Measurements from ENCODE around the gene PYGB.

Gene PYGB

DNA sequence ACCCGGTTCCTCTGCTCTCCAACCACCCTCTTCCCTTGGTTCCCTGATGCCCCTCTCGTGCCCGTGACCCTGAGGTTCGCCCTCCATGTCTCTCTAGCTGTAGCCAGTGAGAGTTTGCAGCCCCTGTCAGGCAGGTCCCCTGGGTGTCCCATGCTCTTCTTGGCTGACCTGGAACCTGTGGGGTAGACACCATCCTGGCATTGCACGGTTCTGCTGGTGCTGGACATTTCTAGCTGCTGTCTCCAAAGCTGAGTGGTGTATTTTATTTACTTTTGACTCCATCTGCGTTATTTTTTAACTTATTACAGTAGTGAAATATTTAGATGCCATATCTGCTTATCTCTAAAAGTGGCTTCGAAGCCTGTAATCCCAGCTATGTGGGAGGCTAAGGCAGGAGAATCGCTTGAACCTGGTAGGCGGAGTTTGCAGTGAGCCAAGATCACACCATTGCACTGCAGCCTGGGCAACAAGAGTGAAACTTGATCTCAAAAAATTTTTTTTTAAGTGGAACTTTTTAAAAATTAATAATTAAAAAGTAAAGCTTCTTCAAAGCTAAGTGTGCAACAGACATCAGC lies 39.8 kb upstream of the PYGB start:
- in situ Hi-C loops (cut with HindIII; ENCODE audit: low pct_unique_long_range_greater_than_20kb, low sequenced_read_pairs) = no loop called here
- no peak for DNase-seq (ENCODE audit: low read depth in 1 of 2, low spot score in 1 of 2)
- TF ChIP-seq JUND (IDR thresholded peaks at IDR 0.05; ENCODE audit: low read depth) = no peak

DNA sequence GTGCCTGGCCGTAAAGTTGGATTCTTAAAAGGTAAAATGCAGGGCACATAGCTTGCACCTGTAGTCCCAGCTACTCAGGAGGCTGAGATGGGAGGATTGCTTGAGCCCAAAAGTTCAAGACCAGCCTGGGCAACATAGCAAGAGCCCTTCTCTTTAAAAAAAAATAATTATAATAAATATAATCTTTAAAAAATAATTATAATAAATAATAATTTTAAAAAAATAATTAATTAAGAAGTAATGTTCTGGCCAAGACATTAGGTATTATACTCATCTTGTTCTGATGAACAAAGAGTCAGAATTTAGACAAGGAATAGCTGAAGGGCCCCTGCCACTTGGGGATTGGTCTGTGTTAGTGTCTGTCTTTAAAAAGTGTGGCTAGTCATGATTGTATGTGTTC lies 38.5 kb upstream of the PYGB start:
- DNase-seq (ENCODE audit: low read depth in 1 of 2, low spot score in 1 of 2) = no peak
- in situ Hi-C loops (cut with HindIII; ENCODE audit: low pct_unique_long_range_greater_than_20kb, low sequenced_read_pairs) = no loop called here
- TF ChIP-seq JUND (IDR thresholded peaks at IDR 0.05; ENCODE audit: low read depth) = no peak

DNA sequence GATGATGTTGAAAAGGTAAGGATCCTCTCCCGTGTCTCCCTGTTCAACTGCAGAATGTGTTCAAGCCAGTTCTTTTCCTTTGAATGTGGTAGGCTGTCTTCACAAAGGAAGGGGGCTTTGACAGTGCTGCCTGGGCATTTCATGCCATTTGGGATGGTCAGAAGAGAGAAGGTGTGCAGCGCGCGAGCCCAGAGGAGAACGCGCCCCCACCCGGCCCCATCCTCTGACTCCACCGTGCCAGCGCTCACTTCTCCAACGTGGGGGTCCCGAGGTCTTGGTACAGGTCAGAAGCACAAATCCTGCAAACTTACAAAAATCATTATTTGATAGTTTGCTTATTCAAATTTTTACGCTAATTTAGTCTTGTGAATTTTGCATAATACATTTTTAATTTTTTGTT lies 38.0 kb upstream of the PYGB start:
- in situ Hi-C loops (cut with HindIII; ENCODE audit: low pct_unique_long_range_greater_than_20kb, low sequenced_read_pairs) = no loop called here
- DNase-seq (ENCODE audit: low read depth in 1 of 2, low spot score in 1 of 2) = no peak
- no peak for TF ChIP-seq JUND (IDR thresholded peaks at IDR 0.05; ENCODE audit: low read depth)

DNA sequence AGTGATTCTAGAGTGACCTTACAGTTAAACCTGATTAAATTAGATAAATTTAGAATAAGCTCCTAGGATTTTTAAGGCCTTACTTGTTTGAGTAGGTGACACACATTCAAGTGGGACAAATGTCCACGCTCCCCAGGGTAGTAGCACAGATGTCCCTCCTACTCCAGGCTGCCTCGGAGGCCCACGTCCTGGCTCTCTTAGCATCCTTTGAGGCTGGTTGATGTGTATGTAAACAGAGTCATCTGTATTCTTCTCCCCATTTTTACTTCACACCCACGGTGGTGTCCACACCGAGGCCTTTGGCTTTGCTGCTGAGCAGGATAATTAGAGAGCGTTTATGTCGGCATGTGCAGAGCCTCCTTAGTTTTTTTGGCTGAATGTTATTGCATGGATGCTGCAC lies 36.6 kb upstream of the PYGB start:
- in situ Hi-C loops (cut with HindIII; ENCODE audit: low pct_unique_long_range_greater_than_20kb, low sequenced_read_pairs) = no loop called here
- TF ChIP-seq JUND (IDR thresholded peaks at IDR 0.05; ENCODE audit: low read depth) = no peak
- DNase-seq (ENCODE audit: low read depth in 1 of 2, low spot score in 1 of 2) = no peak

DNA sequence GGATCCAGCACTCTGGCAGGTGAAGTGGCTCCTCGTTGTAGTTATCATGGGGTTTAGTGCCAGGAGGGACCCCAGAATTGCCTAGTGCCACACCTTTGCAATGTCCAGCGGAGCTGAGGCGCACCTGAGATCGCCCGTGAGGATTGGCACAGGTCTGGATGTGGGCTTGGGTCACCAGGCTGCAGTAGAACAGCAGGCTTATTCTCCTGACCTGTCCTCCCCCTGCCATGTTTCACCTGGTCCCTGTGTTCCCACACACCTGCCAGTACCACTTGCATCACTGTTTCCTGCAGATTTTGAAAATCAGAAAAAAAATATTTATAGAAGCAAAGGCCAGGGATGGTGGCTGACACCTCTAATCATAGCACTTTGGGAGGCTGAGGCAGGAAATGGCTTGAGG lies 35.6 kb upstream of the PYGB start:
- DNase-seq (ENCODE audit: low read depth in 1 of 2, low spot score in 1 of 2) = no peak
- in situ Hi-C loops (cut with HindIII; ENCODE audit: low pct_unique_long_range_greater_than_20kb, low sequenced_read_pairs) = no loop called here
- TF ChIP-seq JUND (IDR thresholded peaks at IDR 0.05; ENCODE audit: low read depth) = no peak

DNA sequence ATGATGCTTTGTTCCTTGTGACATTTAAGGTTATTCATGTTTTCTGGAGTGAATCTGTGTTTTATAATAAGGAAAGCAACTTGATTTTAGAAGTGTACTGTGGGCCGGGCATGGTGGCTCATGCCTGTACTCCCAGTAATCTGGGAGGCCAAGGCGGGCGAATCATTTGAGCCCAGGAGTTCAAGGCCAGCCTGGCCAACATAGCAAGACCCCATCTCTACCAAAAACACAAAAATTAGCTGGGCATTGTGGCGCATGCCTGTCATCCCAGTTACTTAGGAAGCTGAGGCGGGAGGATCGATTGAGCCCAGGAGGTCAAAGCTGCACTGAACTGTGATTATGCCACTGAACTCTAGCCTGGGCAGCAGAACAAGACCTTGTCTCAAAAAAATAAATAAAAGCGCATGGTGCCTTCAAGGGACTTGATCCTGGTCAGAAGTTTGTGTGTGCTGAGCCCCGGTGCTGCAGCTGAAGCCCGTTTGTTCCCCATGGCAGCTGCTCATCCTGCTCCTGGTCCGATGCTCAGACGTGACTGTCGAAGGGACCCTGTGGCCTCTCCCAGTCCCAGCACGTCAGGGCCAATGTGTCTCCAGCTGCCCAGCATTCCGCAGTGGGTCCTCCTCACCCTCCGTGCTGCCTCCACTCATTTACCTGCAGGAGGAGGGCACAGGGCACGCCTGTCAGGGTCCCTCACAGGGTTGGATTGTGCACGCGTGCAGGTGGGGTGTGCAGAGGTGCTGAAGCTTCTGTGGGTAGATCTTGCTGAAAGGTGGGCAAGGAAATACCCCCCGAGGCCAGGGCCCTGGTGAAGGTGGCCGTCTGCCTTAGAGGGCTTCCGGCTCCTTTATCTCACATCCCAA lies 34.1 kb upstream of the PYGB start:
- in situ Hi-C loops (cut with HindIII; ENCODE audit: low pct_unique_long_range_greater_than_20kb, low sequenced_read_pairs) = no loop called here
- no peak for DNase-seq (ENCODE audit: low read depth in 1 of 2, low spot score in 1 of 2)
- TF ChIP-seq JUND (IDR thresholded peaks at IDR 0.05; ENCODE audit: low read depth) = no peak

DNA sequence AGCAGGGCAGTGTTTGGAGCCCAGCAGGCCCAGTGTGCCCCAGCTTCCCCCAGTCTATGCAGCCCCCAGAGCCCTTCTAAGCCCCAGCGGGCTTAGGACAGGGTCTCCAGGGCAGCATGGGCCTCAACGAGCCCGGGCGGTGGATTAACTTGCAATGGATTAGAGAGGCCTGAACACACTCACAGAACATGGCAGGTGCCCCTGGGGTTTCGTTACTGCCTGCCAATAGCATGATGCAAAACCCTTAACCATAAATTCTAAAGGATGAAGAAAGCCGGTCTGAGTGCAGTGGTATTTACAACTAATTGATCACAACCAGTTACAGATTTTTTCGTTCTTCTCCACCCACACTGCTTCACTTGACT lies 33.5 kb upstream of the PYGB start:
- no peak for DNase-seq (ENCODE audit: low read depth in 1 of 2, low spot score in 1 of 2)
- no peak for TF ChIP-seq JUND (IDR thresholded peaks at IDR 0.05; ENCODE audit: low read depth)
- in situ Hi-C loops (cut with HindIII; ENCODE audit: low pct_unique_long_range_greater_than_20kb, low sequenced_read_pairs) = no loop called here

DNA sequence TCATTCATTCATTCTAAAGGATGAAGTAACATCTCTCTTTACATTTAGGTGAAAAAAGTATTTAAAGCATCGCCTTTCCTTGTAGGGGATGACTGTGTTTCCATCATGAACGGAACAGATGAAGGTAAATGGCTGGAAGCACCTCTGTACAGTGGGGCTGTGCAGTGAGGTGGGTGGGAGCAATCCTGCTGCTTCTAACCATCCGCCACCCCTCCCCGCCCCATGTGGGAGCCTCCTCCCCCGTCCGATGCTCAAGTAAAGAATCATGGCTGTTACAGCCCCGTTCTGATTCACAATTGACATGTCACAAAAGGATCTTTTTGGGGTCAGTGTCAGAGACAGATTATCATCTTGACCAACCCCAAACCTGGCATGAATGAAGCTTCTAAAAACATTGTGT lies 33.1 kb upstream of the PYGB start:
- no peak for DNase-seq (ENCODE audit: low read depth in 1 of 2, low spot score in 1 of 2)
- in situ Hi-C loops (cut with HindIII; ENCODE audit: low pct_unique_long_range_greater_than_20kb, low sequenced_read_pairs) = no loop called here
- TF ChIP-seq JUND (IDR thresholded peaks at IDR 0.05; ENCODE audit: low read depth) = no peak

DNA sequence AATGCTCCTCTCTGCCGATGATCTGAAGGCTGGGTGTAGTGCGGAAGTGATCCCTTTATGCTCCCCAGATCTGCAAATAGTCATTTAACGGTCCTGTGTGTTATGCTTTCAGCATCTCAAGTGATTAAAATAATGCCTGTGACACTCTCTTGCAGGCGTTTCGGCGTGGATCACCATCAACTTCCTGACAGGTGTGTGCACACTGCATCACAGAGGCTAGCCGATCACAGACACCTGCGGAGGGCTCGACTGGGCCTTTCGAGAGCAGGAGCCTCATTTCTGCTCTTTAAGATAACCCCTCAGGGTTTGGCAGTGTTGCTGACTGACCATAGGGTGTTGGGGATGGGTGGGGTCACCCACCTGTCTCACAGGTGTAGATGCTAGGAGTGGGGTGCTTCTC lies 32.4 kb upstream of the PYGB start:
- no peak for TF ChIP-seq JUND (IDR thresholded peaks at IDR 0.05; ENCODE audit: low read depth)
- in situ Hi-C loops (cut with HindIII; ENCODE audit: low pct_unique_long_range_greater_than_20kb, low sequenced_read_pairs) = no loop called here
- DNase-seq (ENCODE audit: low read depth in 1 of 2, low spot score in 1 of 2) = no peak

DNA sequence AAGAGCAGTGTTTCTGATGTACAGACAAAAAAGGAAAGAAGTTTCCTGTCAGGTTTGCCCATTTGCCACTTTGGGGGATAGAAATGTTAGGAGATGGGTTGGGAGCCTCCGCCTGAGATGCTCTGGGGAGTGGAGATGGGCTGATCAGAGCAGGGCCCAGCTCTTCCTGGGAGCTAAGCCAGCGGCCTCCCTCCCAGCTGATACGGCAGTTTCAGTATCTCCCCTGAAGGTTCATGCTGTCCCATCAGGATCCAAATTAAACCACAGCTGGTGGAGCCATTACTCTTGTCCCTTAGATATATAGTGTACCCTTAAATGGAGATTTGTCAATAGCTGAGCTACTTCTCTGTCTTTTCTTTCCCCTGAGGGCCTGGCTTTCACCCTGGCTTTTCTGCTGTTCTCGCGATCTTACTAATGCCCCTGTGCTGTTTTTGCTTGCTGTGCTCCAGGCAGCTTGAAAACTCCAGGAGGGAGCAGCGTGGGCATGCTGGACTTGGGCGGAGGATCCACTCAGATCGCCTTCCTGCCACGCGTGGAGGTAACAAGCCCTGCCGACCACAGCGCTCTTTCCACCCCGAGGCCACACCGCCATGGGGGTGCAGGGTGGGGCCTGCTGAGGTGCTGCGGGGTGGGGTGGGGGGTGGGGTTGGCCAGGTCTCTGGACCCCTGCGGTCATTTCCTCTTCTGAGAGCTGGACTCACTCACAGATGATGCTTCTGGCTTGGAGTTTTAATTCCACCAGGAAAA lies 31.5 kb upstream of the PYGB start:
- no peak for TF ChIP-seq JUND (IDR thresholded peaks at IDR 0.05; ENCODE audit: low read depth)
- in situ Hi-C loops (cut with HindIII; ENCODE audit: low pct_unique_long_range_greater_than_20kb, low sequenced_read_pairs) = no loop called here
- DNase-seq (ENCODE audit: low read depth in 1 of 2, low spot score in 1 of 2) = no peak

DNA sequence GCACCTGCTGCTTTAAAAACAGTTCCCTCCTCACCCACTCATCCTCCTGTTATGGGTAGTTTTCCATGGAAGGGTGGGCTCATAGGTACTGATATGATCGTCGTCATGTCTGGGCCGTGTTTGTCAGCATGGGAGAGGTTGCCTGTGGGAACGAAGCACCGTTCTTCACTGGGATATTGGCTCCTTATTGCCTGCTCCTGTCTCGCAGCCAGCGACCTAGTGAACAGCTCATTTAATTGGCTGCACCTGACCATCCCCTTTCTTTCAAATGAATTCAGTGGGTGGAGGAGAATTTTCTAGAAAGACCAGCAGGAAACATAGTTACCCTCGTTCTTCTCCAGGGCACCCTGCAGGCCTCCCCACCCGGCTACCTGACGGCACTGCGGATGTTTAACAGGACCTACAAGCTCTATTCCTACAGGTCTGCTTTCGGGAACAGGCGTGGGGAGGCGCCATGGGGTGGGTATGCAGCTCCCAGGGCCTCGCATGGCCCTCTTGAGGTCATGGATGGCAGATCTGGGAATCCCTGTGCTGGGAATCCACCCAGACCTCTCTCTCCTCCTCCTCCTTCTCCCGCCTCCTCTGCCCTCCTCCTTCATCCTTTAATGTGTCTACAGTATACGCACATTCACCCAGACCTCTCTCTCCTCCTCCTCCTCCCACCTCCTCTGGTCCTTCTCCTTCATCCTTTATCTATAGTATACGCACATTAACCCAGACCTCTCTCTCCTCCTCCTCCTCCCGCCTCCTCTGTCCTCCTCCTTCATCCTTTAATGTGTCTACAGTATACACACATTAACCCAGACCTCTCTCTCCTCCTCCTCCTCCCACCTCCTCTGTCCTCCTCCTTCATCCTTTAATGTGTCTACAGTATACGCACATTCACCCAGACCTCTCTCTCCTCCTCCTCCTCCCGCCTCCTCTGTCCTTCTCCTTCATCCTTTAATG lies 30.4 kb upstream of the PYGB start:
- DNase-seq (ENCODE audit: low read depth in 1 of 2, low spot score in 1 of 2) = no peak
- in situ Hi-C loops (cut with HindIII; ENCODE audit: low pct_unique_long_range_greater_than_20kb, low sequenced_read_pairs) = no loop called here
- TF ChIP-seq JUND (IDR thresholded peaks at IDR 0.05; ENCODE audit: low read depth) = no peak

DNA sequence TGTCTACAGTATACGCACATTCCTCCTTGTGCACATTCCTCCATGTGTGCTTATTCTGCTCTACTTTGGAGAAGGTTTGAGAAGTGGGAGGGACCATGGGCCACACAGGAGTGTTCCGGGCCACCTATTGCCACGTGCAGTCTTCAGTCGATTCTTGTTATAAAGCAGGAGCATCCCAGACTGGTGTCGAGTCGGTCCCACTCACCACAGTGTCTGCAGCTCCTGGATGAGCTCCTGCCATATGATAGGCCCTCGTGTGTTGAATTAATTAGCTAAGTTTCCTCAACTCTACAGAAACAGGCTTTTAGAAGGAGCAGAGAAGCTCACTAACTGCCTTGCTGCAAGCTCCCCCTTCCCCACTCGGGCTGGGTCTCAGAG lies 29.8 kb upstream of the PYGB start:
- in situ Hi-C loops (cut with HindIII; ENCODE audit: low pct_unique_long_range_greater_than_20kb, low sequenced_read_pairs) = no loop called here
- no peak for DNase-seq (ENCODE audit: low read depth in 1 of 2, low spot score in 1 of 2)
- TF ChIP-seq JUND (IDR thresholded peaks at IDR 0.05; ENCODE audit: low read depth) = no peak

Measured in T47D (cell line).